Activated CD4-positive, CD25-positive, alpha-beta regulatory T cell treated with anti-CD3 and anti-CD28 coated beads, Interleukin-2, amount 50 U/mL, for 24 hours (primary cell): ENCODE data around the gene TBCCD1.

Experiments
- ATAC-seq, 2 donors: fragments of 150-1000 bp; cut with Tn5 transposase; one replicate each; pipeline ENCODE4 v1.10.0; 2021; ENCODE audit warnings: mild to moderate bottlenecking in 1 of 2, moderate library complexity in 1 of 2

TBCCD1 gene, protein sequence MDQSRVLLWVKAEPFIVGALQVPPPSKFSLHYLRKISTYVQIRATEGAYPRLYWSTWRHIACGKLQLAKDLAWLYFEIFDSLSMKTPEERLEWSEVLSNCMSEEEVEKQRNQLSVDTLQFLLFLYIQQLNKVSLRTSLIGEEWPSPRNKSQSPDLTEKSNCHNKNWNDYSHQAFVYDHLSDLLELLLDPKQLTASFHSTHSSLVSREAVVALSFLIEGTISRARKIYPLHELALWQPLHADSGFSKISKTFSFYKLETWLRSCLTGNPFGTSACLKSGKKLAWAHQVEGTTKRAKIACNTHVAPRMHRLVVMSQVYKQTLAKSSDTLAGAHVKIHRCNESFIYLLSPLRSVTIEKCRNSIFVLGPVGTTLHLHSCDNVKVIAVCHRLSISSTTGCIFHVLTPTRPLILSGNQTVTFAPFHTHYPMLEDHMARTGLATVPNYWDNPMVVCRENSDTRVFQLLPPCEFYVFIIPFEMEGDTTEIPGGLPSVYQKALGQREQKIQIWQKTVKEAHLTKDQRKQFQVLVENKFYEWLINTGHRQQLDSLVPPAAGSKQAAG

DNA sequence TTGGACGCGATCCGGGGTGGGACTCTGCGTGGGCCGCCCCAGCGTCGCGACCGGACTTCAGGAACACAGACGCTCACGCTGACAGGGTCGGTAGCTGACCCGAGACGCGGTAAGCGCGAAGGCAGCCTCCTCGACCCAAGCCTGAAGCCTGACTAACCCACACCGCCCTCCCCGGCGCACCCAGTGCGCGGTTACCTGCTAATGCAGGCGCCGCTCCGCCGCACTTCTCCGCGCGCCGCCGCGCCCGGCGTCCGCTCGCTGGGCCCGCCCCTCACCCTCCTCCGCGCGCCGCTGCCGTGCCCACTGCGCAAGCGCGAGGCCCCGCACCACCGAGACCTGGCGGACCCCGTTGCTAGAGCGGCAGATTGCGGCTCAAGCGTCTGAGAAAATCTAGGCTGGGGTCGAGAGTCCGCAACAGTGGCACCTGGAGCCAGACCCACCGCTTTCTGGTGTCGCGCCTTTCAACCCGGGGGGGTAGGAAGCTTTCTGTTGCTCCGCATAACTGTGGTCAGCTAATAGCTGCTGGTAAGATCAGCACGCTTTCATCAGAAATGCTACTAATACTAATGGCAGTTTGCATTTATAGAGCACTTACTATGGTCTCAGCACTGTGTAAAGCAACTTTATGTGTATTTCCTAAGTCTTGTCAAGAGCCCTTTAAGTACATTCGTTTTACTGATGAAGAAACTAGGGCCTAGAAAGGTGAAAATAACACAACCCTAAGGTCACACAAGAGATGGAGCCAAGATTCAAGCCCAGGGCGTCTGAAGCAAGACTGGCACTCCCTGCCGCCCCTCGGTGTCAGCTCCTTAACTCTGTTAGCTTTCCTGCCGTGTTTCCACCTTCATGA, at the start of gene TBCCD1:
Gene TBCCD1 (minus strand): TSS at position 268 of the 850 bp plus-strand sequence. CDS start 3,010 bp downstream, outside the sequence.
- peak; percentile 59 to 60 for ATAC-seq

DNA sequence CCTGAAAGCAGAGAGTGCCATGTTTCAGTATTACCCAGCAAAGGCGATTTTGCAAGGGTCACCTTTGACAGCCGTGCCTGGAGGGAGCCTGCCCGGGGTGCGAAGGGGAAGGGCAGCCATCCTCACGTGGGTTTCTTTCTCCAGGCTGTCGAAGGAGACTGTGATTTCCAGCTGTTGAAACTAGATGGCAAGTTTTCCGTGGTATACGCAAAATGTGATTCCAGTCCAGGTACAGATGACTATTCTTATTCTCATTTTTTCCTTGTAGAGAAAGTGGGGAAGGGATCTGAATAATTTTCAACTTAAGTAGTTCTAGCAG, 49.1 kb upstream of the TBCCD1 start:
- ATAC-seq: no peak

DNA sequence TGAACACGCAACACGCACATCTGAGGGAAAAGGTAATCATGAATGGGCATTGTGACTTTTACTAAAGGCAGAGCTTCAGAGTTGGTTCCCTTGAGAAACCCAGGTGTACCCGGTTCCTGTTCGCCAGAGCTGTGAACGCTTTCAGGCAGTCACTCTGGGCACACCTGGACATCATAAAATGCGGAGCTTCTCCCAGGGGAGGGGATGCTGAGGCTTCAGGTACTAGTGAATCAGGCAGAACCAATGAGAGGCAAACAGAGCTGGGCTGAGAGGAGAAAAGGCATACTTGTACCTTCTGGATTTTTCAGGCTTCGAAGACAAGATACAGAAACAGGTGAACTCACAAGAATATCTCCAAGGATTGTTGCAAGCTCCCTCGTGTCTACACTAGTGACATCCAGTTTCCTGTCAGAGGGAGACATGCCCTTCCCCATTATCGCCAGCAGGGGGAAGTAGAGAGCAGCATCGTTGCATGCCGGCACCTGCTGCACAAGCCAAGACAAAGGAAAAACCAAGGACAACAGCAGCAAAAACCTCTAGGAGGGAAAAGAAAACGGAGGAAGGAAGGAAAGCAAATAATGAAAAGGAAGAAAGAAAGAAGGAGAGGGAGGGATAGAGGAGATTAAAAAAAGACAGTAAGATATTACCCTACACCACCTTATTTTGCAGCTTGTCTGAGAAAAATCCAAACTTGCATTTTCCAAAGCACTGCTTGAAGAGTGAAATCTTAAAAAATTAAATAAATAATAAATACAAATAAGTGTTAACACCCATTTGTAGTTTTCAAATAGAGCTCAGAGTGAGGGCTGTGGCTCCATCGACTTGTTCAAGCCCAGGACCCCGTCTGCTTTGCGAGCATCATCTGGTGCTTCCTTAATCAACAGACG, 47.7 kb upstream of the TBCCD1 start:
- ATAC-seq: peak; percentile 48 to 51

DNA sequence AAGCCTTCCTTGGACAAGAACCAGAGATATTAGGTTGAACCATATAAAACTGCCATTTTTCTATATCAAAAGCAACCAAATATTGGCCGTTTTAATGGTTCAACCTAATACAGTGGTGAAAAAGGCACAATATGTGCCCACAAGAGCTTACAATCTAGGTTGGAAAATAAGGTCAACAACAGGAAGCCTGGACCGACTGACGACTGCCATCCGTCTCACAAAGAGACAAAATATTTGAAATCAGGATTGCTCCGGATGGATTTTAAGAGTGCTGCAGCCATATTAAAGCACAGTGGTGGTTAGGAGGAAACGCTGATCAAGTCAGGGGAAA, 47.1 kb upstream of the TBCCD1 start:
- no peak for ATAC-seq

DNA sequence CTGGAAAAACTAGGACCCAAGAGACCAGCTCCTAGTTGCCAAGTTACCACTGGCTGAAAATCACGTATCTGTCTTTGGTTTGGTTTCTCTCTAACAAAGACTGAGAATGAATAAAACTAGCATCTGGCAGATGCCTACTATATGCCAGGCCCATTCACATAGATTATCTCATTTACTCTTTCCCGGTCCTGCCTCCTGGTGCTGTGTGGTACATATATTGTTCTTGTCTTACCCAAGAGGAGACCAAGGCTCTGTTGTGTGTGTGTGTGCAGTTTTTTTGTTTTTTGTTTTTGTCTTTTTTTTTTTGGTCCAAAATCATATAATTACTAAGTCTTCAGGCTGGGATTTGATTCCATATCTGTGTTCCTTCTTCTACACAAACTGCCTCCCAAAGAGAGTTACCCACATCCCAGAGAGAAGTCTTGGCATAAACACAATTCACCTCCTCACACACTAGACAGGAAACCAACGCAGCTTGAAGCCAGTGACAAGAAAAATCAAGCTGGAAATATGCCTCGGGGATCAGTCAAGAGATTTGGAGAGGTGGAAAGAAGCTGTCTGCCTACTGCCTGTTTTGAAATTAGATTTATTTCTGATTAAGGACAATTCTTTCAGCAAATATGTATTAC, 46.6 kb upstream of the TBCCD1 start:
- no peak for ATAC-seq

DNA sequence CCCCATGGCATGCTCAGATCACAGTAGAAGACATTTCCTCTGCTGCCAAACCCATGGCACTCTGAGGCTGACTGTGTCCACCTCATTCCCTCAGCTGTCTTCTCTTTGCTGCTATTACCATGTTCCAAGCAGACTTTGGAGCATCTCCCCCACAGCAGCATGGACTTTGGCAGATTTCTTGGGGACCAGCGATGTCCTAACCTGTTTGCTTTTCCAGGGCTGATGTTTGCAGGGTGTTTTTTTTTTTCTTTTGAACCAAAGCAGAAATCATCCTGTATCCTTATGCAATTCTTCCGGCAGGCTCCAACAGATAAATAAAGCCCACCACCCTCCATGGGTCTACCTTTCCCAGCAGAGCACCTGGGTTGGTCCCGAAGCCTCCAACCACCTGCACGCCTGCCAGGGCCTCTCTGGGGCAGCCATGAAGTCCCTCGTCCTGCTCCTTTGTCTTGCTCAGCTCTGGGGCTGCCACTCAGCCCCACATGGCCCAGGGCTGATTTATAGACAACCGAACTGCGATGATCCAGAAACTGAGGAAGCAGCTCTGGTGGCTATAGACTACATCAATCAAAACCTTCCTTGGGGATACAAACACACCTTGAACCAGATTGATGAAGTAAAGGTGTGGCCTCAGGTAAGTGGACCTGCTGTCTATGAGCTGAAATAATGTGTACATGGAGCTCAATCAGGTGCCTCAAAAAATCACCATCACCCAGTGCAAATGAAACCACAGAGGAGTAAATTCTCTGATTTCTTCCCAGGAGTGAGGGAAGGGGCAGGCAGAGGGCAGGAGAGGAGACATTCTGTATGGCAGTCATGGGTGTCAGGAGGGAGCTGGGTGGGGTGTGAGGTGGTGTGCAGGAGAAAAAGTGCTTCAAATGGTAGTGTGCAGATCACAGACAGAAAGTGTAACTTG, 45.8 kb upstream of the TBCCD1 start, which contains the start of gene AHSG:
Gene AHSG (plus strand): TSS at position 340 of the 916 bp plus-strand sequence. CDS start 82 bp downstream, at position 422.
- ATAC-seq: no peak

DNA sequence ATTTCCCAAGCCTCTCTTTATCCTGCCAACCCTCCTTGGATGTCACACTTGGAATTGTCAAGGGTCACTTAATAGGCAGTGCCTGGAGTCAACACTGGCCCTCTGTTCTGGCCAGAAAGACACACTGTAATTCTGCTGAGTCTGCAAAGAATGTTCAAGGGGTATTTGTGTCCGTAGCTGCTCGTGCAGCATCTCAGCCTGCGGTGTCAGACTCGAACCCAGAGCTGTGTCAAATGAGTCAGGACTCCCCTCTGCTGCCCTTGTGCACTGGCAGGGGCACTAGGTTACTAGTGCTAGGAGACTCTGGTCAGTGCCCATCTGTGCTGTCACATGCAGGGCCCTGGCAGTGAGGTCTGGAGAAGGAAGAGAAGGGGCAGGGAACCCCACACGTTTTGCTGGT, 44.9 kb upstream of the TBCCD1 start:
- ATAC-seq: no peak

DNA sequence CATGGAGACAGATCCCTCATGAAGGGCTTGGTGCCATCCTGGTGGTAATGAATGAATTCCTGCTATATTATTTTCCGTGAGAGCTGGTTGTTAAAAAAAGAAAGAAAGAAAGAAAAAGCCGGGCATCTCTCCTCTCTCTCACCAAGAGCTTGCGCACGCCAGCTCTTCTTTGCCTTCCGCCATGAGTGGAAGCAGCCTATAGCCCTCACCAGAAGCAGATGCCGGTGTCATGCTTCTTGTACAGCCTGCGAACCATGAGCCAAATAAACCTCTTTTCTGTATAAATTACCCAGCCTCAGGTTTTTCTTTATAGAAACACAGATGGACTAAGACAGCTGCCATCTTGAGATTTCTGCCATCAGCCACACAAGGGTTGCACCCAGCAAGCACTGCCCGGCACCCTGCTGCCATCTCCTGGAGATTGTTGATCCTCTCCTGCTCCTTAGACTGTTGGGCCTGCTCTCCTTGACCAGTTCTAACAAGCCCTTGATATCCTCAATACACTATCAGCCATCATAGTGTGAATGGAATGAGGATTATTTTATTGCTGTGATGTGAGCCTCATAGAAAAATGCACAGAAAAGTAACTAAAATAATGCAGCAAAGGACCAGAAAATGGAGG, 42.2 kb upstream of the TBCCD1 start:
- ATAC-seq: no peak

DNA sequence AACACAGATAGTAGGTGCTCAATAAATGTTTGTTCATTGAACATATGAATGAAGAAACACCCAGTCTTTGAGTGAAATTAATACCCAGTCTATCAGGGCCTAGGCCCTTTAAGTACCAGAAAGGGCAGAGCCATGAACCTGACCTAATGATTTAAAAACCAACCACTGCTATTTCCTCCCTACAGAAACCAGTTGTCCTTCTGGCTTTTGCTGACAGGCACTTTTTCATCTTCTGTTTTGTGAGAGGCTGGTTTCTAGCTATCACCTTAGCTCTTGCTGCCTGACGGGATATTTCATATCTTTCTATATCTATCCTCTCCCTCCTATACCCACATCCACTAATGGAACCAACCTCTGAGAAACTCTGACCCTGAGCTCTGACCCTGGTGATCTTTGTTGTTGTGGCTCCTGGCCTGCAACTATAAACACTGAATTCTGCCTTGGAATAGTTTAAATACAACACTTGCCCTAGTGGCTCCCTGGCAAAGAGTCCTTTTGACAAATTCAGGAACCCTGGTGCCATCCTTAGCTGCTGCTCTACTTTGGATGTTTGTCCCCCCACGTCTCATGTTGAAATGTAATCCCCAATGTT, 41.6 kb upstream of the TBCCD1 start:
- ATAC-seq: no peak

DNA sequence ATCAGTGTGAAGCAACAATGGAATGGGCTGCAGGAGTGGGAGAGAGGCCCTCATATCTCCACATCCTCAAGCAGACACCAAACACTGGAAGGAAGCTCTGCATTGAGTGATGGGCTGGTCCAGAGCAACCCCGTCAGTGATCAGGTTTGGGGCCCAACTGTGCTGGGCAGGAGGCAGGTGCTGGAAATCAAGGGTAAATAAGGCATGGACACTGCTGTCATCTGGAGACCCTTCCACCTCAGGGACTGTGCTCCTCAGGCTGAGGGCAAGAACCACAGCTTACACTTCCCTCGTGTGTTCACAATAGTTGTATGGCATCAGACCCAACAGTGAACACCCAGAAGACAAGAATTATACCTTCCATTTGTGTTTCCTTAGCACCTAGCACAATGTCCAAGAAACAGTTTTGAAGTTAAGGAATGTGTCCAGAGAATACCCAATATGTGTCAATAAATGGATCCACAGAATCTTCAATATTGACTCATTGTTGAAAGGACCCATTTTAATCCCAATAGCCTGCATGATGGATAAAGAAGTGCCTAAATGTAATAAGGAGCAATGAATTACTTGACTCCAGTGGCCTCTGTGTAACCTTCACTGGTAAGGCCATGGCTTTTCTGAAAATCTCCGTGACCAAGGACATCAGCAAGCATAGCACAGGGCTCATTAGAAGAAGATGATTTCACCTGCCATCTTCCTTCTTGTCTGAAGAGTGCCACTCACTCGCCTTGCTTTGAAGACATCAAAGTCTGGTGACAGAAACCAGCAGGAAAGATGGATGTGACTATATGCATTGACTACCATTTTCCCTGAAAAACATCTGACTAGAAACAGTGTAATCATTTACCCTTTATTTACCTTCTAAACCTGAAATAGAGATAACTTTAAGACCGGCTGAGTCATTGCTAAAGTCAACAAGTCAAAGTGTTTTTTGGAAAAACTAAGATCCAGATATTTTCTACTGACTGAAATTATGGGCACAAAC, 38.7 kb upstream of the TBCCD1 start:
- no peak for ATAC-seq

DNA sequence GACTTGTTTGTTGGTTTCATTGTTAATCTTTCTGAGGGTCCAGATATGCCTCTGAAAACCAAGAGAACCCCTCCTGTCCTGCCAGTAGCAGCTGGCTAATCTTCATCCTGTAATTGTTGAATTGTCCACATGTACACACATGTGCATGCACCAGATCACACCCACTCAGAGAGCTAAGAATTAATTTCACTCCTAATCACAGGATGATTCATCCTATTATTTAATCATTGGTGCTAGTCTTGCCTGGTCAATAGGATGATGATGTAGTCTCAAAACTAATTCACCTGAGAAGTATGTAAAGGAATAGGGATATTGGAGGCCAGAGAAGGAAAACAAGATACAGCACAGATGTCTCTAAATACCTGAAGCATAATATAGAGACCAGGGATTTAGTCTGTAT, 37.9 kb upstream of the TBCCD1 start:
- ATAC-seq: no peak

DNA sequence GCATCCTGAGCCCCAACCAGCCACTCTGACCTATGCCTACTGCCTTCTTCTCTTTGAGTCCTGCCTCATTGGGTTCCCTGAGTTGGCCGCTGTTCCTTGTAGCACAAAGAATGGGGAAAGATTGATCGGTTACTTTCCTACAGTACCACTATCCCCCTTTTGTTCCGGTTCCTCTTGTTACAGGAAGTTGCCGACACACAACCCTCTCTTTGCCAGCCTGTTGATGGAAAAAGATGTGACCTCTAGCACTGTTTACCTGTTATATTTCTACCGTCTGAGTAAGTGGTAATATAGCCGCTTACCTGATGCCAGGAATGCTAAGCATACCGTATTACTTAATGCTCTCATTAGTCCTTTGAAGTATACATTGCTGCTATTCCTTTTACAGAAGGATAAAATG, 36.0 kb upstream of the TBCCD1 start:
- ATAC-seq: no peak

DNA sequence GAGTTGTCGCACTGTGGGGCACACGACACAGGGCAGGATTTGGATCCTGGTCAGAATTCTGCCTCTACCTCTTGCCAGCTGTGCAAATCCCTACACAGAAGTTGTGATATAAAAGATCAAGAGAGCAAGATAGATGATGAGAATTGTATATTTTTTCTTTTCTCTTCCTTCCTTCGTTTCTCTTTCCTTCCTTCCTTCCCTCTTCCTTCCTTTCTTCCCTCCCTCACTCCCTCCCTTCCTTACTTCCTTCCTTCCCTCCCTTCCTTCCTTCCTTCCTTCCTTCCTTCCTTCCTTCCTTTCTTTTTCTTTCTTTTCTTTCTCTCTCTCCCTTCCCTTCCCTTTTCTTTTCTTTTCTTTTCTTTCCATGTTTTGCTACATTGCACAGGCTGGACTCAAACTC, 33.8 kb upstream of the TBCCD1 start:
- no peak for ATAC-seq

DNA sequence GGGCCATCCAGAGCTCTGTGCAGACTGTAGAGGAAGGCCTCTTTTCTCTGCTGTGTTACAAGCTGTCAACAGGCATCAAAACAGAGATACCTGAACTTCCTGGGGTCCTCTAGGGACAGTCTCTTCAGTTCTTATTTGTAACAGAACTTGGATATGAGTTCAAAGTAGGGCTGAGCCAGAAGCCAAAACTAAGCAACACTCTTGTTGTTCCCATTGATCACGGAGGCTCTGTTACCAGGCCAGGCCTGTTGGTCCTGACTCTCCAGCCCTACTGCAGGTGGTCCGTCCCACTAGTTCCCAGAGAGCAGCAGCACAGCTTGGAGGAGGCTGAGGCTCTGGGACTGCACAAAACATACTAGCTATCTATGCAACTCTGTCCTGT, 32.6 kb upstream of the TBCCD1 start:
- no peak for ATAC-seq

DNA sequence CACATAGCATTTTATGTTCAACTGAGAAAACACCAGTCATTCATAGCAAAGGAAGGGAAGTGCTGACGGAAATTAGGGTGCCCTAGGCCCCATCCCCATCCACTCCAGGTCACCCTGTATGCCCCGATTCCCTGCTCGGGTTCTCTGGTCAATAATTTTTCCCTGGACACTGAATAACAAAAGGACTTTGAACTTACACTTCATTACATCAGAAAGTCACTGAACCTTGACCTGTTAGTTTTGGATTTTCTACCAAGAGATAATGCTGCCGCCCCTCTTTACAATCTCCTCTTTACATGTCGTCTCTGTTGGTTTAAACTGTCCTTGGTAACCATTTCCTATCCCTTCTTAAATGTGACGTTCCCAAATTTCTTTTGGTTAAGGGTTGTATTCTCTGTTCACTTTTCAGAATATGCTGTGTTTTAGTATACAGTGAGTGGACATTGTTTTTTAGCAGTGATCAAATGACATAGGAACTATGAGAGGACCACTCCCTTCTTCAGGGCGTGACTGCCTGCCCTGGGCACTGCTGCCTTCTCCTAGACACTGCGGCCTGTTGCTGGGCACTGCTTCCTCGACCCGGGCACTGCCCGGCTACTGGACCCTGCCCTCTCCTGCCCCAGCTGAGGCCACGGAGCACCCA, 32.1 kb upstream of the TBCCD1 start:
- ATAC-seq: no peak

DNA sequence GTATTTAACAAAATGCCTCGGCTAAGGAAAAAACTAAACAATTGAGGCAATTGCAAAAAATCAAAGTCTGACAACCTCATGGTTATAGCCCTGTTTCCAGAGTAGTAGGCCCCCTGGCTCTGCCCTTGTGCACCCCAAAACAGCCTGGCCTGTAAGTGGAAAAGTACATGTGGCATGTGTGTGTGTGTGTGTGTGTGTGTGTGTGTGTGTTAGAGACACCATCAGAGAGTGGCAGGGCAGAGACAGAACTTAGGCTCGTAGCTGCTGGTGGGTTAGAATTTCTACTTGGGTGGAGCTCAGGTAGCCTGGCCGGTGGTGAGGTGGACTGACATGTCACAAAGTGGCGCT, 31.6 kb upstream of the TBCCD1 start:
- no peak for ATAC-seq

DNA sequence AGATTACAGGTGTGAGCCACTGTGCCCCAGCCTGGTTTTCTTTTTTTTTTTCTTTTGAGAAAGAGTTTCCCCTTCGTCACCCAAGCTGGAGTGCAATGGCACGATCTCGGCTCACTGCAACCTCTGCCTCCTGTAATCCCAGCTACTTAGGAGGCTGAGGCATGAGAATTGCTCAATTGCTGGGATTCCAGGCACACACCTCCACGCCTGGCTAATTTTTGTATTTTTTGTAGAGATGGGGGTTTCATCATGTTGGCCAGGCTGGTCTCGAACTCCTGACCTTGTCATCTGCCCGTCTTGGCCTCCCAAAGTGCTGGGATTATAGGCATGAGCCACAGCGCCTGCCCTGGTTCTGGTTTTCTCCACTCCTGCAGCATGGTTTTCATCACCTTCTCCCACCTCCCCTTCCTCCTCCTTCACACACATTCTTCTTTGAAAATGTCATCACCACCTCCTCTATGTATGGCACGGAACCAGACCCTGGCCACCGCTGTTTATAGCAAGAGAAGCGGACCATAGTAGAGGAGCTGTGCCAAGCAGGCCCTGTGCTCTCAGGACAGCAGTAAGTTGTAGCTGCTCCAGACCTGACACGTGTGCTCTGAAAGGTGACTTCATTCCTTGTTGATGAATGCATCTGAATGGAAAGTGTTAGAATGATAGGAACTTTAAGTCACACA, 31.1 kb upstream of the TBCCD1 start:
- ATAC-seq: no peak
